Stimulated activated effector memory CD8-positive, alpha-beta T cell treated with anti-CD3 and anti-CD28 coated beads, Interleukin-12 subunit alpha, Interleukin-12 subunit beta, amount 100 ng/mL, for 72 hours (primary cell): ENCODE measurements around the gene RLBP1.
A peak's percentile ranks its signal among the peaks of the same experiment; 100 is the strongest.

ENCODE experiments used
- ATAC-seq: fragments of 150-1000 bp; cut with Tn5 transposase; 2 replicates; pipeline ENCODE4 v1.10.0; 2021
- DNase-seq, 2 donors: peaks; one replicate each; pipeline ENCODE4 v3.0.0; 2021 to 2022; ENCODE audit warnings: low spot score in 2 of 2
- H3K27ac Mint-ChIP-seq: one replicate; pipeline ENCODE4 v1.8.0; 2022; ENCODE audit warnings: mild to moderate bottlenecking, mixed read lengths
- H3K36me3 Mint-ChIP-seq: one replicate; pipeline ENCODE4 v1.8.0; 2022; ENCODE audit warnings: mild to moderate bottlenecking, mixed read lengths
- H3K4me1 Mint-ChIP-seq: one replicate; pipeline ENCODE4 v1.8.0; 2022; ENCODE audit warnings: mixed read lengths
- H3K4me3 Mint-ChIP-seq: one replicate; pipeline ENCODE4 v1.8.0; 2022; ENCODE audit warnings: mild to moderate bottlenecking, mixed read lengths
- H3K9me3 Mint-ChIP-seq: one replicate; pipeline ENCODE4 v1.8.0; 2022; ENCODE audit warnings: mixed read lengths

RLBP1 gene

GRCh38 chr15:89217686-89218376 is 3.5 kb downstream of the RLBP1 start:
- no peak for DNase-seq
- Mint-ChIP-seq H3K4me1 (no peaks in the 10 kb centered on the region), H3K36me3 (no peaks in the 10 kb centered on the region), H3K27ac (no peak overlapping the region), H3K9me3 (no peaks in the 10 kb centered on the region), H3K4me3 (no peak overlapping the region)
- no peak for ATAC-seq

GRCh38 chr15:89217031-89217430 is 4.3 kb downstream of the RLBP1 start:
- no peak for ATAC-seq
- Mint-ChIP-seq H3K4me1 (no peaks in the 10 kb centered on the region), H3K27ac (no peak overlapping the region), H3K9me3 (no peaks in the 10 kb centered on the region), H3K4me3 (no peak overlapping the region), H3K36me3 (no peaks in the 10 kb centered on the region)
- no peak for DNase-seq

- no peak overlapping the region for H3K4me3 Mint-ChIP-seq
- no peak for DNase-seq
- ATAC-seq = peak; percentile 36
- H3K9me3 Mint-ChIP-seq = no peaks in the 10 kb centered on the region
- no peaks in the 10 kb centered on the region for H3K36me3 Mint-ChIP-seq
- no peaks in the 10 kb centered on the region for H3K4me1 Mint-ChIP-seq
- H3K27ac Mint-ChIP-seq = no peak overlapping the region
These were observed 5.8 kb downstream of the RLBP1 start for GRCh38 chr15:89215627-89216026.

DNA sequence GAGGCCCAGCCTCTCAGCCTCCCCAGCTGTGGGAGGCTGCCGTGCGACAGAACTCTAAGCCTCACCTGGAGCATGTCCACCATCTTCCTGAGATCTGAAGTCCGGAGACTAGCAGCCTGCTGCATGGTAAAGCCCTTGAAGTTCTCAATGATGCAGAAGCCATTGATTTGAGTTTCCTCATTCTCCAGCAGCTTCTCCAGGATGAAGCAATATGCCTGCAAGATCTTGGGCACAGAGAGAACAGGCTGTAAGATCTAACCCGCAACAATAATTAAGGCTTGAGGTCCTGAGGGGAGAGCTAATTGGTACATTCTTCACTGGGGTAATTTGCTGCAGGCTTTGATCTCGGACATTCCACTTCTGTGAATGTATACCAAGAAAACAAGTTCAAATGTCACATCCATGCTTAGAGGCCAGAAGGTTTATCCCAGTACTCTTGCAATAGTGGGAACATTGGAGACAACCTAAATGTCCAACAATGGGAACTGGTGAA is 9.7 kb downstream of the RLBP1 start:
- Mint-ChIP-seq H3K36me3 (no peaks in the 10 kb centered on the region), H3K4me3 (no peak overlapping the region), H3K27ac (no peak overlapping the region), H3K4me1 (peaks cover 5% of the 10 kb centered on the region), H3K9me3 (no peaks in the 10 kb centered on the region)
- DNase-seq (no peak), ATAC-seq (no peak)

DNA sequence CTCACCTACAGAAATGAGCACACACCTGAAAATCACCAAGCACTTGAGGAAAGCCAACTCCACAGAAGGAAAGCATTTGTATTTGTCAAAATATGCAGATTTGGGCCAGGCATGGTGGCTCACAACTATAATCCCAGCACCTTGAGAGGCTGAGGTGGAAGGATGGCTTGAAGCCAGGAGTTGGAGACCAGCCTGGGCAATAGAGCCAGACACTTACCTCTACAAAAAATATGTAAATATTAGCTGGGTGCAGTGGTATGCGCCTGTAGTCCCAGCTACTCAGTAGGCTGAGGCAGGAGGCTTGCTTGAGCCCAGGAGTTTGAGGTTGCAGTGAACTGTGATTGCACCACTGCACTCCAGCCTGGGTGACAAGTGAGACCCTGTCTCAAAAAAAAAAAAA is 12.3 kb downstream of the RLBP1 start:
- H3K36me3 Mint-ChIP-seq = no peaks in the 10 kb centered on the region
- ATAC-seq (no peak), DNase-seq (no peak)
- H3K4me1 Mint-ChIP-seq = peaks cover 24% of the 10 kb centered on the region
- H3K9me3 Mint-ChIP-seq = no peaks in the 10 kb centered on the region
- no peak overlapping the region for H3K4me3 Mint-ChIP-seq
- H3K27ac Mint-ChIP-seq = no peak overlapping the region

DNA sequence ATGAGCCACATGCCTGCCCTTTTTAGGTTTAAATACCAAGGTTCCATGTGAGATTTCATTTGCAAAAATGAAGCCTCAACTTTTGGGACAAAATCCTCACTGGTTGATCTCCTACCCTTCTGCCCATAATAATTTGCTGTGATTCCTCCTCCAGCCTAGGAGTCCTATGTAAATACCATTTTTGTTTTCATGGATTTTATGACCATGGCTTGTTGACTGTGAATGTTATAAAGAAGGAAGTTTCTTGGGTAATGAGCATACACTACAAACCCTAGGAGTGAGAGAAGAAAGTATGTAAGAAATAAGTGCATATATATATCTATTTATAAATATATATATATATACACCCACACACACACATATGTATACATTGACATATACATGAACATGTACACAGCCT is 13.1 kb downstream of the RLBP1 start:
- no peak for DNase-seq
- ATAC-seq = no peak
- no peak overlapping the region for H3K4me3 Mint-ChIP-seq
- peaks cover 32% of the 10 kb centered on the region for H3K4me1 Mint-ChIP-seq
- H3K27ac Mint-ChIP-seq = no peak overlapping the region
- H3K9me3 Mint-ChIP-seq = no peaks in the 10 kb centered on the region
- no peaks in the 10 kb centered on the region for H3K36me3 Mint-ChIP-seq

GRCh38 chr15:89206908-89207331 is 14.5 kb downstream of the RLBP1 start:
- H3K27ac Mint-ChIP-seq = peak overlapping the region; percentile 43
- H3K4me3 Mint-ChIP-seq = peak overlapping the region; percentile 31
- no peaks in the 10 kb centered on the region for H3K36me3 Mint-ChIP-seq
- DNase-seq = peak; percentile 69 to 86
- peaks cover 32% of the 10 kb centered on the region for H3K4me1 Mint-ChIP-seq
- H3K9me3 Mint-ChIP-seq = no peaks in the 10 kb centered on the region
- ATAC-seq = peak; percentile 74

DNA sequence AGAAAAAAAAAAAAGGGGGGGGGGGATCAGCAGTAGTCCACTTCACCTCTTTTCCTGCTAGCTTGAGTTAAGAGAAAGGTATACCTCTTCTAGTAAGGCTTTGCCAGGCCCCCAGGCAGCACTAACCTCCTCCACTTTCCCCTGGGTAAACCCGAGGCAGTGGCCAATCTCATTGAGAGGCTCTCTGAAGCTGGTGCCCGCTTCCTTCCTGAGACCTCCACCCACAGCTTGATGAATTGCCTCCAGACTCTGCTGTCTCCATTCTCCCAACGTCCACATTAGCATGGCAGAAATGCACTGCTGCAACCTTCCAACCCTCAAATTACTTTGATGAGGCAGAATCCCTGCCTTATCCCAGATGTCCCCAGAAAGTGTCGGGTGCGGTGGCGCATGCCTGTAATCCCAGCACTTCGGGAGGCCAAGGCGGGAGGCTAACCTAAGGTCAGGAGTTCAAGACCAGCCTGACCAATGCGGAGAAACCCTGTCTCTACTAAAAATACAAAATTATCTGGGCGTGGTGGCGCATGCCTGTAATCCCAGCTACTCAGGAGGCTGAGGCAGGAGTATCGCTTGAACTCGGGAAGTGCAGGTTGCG is 15.3 kb downstream of the RLBP1 start:
- Mint-ChIP-seq H3K27ac (no peak overlapping the region), H3K4me3 (no peak overlapping the region), H3K4me1 (peaks cover 36% of the 10 kb centered on the region), H3K9me3 (no peaks in the 10 kb centered on the region), H3K36me3 (no peaks in the 10 kb centered on the region)
- ATAC-seq (no peak), DNase-seq (no peak)

GRCh38 chr15:89203705-89204273 is 17.6 kb downstream of the RLBP1 start:
- peak overlapping the region; percentile 5 for H3K27ac Mint-ChIP-seq

GRCh38 chr15:89201465-89202005 is 19.8 kb downstream of the RLBP1 start:
- Mint-ChIP-seq H3K27ac (peak overlapping the region; percentile 50), H3K36me3 (peaks cover 10% of the 10 kb centered on the region), H3K9me3 (no peaks in the 10 kb centered on the region), H3K4me1 (peaks cover 39% of the 10 kb centered on the region), H3K4me3 (no peak overlapping the region)
- ATAC-seq (no peak), DNase-seq (no peak)

More at GRCh38 chr15:89203705-89204273, 17.6 kb downstream of the RLBP1 start:
- DNase-seq (peak in 1 of 2 donors; percentile 70), ATAC-seq (peak; percentile 93)
- Mint-ChIP-seq H3K36me3 (no peaks in the 10 kb centered on the region), H3K9me3 (no peaks in the 10 kb centered on the region), H3K4me1 (peaks cover 36% of the 10 kb centered on the region), H3K4me3 (peak overlapping the region; percentile 33)

DNA sequence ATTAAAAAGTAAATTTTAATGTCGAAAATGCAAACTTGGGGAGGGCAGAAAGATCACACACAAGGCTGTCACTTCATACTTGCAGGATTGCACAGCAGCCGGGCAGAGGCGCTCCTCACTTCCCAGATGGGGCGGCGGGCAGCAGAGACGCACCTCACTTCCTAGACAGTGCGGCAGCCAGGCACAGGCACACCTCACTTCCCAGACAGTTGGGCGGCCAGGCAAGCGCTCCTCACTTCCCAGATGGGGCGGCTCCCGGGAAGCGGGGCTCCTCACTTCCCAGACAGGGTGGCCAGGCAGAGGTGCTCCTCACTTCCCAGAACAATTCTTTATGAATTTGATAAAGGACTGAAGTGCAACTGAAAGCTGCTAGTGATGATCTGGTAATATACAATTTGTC is 21.2 kb downstream of the RLBP1 start:
- Mint-ChIP-seq H3K4me3 (no peak overlapping the region), H3K4me1 (peaks cover 32% of the 10 kb centered on the region), H3K9me3 (no peaks in the 10 kb centered on the region), H3K27ac (no peak overlapping the region), H3K36me3 (peaks cover 18% of the 10 kb centered on the region)
- ATAC-seq (no peak), DNase-seq (no peak)

- H3K9me3 Mint-ChIP-seq = no peaks in the 10 kb centered on the region
- peaks cover 19% of the 10 kb centered on the region for H3K36me3 Mint-ChIP-seq
- H3K27ac Mint-ChIP-seq = no peak overlapping the region
- peaks cover 28% of the 10 kb centered on the region for H3K4me1 Mint-ChIP-seq
- no peak for ATAC-seq
- no peak for DNase-seq
- no peak overlapping the region for H3K4me3 Mint-ChIP-seq
These were observed 21.6 kb downstream of the RLBP1 start for GRCh38 chr15:89199746-89200145.

DNA sequence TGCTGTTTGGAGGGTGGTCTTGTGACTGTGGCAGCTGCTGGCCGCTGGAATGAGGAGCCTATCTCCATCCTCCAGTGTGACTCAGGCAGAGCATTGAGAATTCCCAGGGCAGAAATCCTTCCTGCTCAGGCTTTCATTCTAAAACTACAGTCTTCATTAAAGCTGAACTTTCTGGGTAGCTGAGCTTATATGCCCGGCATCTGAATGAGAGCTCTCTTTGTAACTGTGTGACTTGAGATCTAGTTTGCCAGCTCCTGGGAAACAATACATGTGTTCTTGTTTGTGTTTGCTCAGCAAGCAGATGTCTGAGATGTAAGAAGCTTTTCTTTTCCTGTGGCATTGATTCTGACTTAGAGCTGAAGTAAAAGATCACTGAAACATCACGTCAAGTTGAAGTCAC is 22.4 kb downstream of the RLBP1 start:
- ATAC-seq = no peak

GRCh38 chr15:89198196-89198595 is 23.2 kb downstream of the RLBP1 start:
- no peak for ATAC-seq
- Mint-ChIP-seq H3K9me3 (no peaks in the 10 kb centered on the region), H3K27ac (no peak overlapping the region), H3K4me3 (no peak overlapping the region), H3K36me3 (peaks cover 35% of the 10 kb centered on the region), H3K4me1 (peaks cover 13% of the 10 kb centered on the region)
- no peak for DNase-seq

More for the DNA sequence above, 22.4 kb downstream of the RLBP1 start:
- H3K27ac Mint-ChIP-seq = no peak overlapping the region
- H3K4me1 Mint-ChIP-seq = peaks cover 20% of the 10 kb centered on the region
- H3K4me3 Mint-ChIP-seq = no peak overlapping the region
- DNase-seq = no peak
- H3K9me3 Mint-ChIP-seq = no peaks in the 10 kb centered on the region
- H3K36me3 Mint-ChIP-seq = peaks cover 28% of the 10 kb centered on the region

- peaks cover 42% of the 10 kb centered on the region for H3K36me3 Mint-ChIP-seq
- peak; percentile 71 for ATAC-seq
- H3K4me3 Mint-ChIP-seq = no peak overlapping the region
- no peak for DNase-seq
- H3K4me1 Mint-ChIP-seq = peaks cover 13% of the 10 kb centered on the region
- peak overlapping the region; percentile 69 for H3K27ac Mint-ChIP-seq
- no peaks in the 10 kb centered on the region for H3K9me3 Mint-ChIP-seq
These were observed 23.8 kb downstream of the RLBP1 start for GRCh38 chr15:89197503-89197971.
